ENCODE data around the gene ARL4A. TPM values are rescaled to one million over a fixed set of nuclear protein-coding genes. Genes with fewer than 3 reads are reported as not detected.

The ARL4A gene
- total RNA-seq, 1 experiment from 2014 or later: 39.4 TPM

GRCh38 chr7:12737373-12737772, 49.9 kb downstream of the ARL4A start:
- Histone ChIP-seq H2BK12ac (ENCODE audit: insufficient read length, low read depth, low read length) (no peak overlapping the region), H3K14ac (ENCODE audit: insufficient read depth, low read length) (no peak overlapping the region), H4K8ac (replicated peaks; ENCODE audit: insufficient read length, low read depth, low read length) (no peak overlapping the region), H3K79me2 (ENCODE audit: insufficient read depth, low read length) (no peaks in the 10 kb centered on the region), H3K18ac (ENCODE audit: insufficient read length, low read depth, low read length) (no peak overlapping the region), H2AFZ (ENCODE audit: low read length) (no peak overlapping the region), H4K20me1 (ENCODE audit: control insufficient read depth, insufficient read depth, insufficient read length) (no peaks in the 10 kb centered on the region), H3K9me3 (ENCODE audit: control insufficient read depth, low read depth, low read length) (no peaks in the 10 kb centered on the region), H2BK120ac (ENCODE audit: low read depth, low read length, poor library complexity, severe bottlenecking) (no peak overlapping the region), H3K23me2 (ENCODE audit: insufficient read length, low read depth, low read length, poor library complexity, severe bottlenecking) (no peaks in the 10 kb centered on the region), H4K91ac (ENCODE audit: insufficient read length, low read depth, low read length) (no peak overlapping the region), H2BK15ac (ENCODE audit: low read depth, low read length) (no peak overlapping the region), H3K56ac (ENCODE audit: insufficient read length, low read depth, low read length) (no peak overlapping the region), H3K23ac (ENCODE audit: insufficient read length, low read depth, low read length) (no peak overlapping the region), H3K4me1 (ENCODE audit: insufficient read depth, low read length) (no peaks in the 10 kb centered on the region), H3K4me2 (ENCODE audit: insufficient read depth, insufficient read length, low read length) (no peak overlapping the region), H3K4ac (ENCODE audit: low read depth, low read length) (no peak overlapping the region), H2AK5ac (ENCODE audit: insufficient read length, low read length) (no peak overlapping the region), H4K5ac (ENCODE audit: insufficient read length, low read depth, low read length) (no peak overlapping the region), H3K9ac (ENCODE audit: extremely low read depth, insufficient read length, low read length) (no peak overlapping the region), H2BK5ac (ENCODE audit: insufficient read length, low read length) (no peak overlapping the region), H2BK20ac (ENCODE audit: low read depth, low read length, poor library complexity, severe bottlenecking) (no peak overlapping the region), H3K79me1 (ENCODE audit: insufficient read depth, low read depth, low read length, poor library complexity, severe bottlenecking) (no peaks in the 10 kb centered on the region), H3T11ph (ENCODE audit: low read length) (no peak overlapping the region), H3K27ac (ENCODE audit: insufficient read length, low read depth, low read length) (no peak overlapping the region), H3K27me3 (ENCODE audit: insufficient read depth, low read length) (no peaks in the 10 kb centered on the region)
- H3K4me3 Mint-ChIP-seq: no peak overlapping the region
- no CpG with 5 or more reads among the region's 1 CpG for WGBS (ENCODE audit: extremely low coverage, insufficient read length, low lambda C conversion rate)
- no peaks in the 10 kb centered on the region for H3K27me3 Mint-ChIP-seq (ENCODE audit: low read depth)
- H3K9me3 Mint-ChIP-seq: no peaks in the 10 kb centered on the region
- no peak overlapping the region for H3K27ac Mint-ChIP-seq
- H3K36me3 Mint-ChIP-seq (ENCODE audit: insufficient read depth in 1 of 3, low read depth in 3 of 3): no peaks in the 10 kb centered on the region
- peaks cover 0 to 8% of the 10 kb centered on the region in 2 experiments; a peak in 2 of 4 replicates for H3K4me1 Mint-ChIP-seq
- no peak for TF ChIP-seq CTCF (conservative IDR thresholded peaks at IDR 0.05)
- no peak for DNase-seq

Measured in H9 (cell line).